Endothelial cell of umbilical vein (primary cell): Measurements from ENCODE around the gene MRPS27.

Experiments used
- EZH2 ChIP-seq: IDR thresholded peaks from 2 replicates; pipeline ENCODE4 v1.6.1; 2012; ENCODE audit warnings: borderline replicate concordance, low read depth, mild to moderate bottlenecking, moderate library complexity, low read length, inconsistent platforms; ENCODE audit not compliant: severe bottlenecking
- JUN ChIP-seq: IDR thresholded peaks from 2 replicates; pipeline ENCODE4 v1.6.1; 2011; ENCODE audit warnings: borderline replicate concordance, low read depth; ENCODE audit not compliant: insufficient read length, insufficient read depth
- POLR2A ChIP-seq: IDR thresholded peaks from 2 replicates; pipeline ENCODE4 v1.6.1; 2012; ENCODE audit warnings: low read depth, mild to moderate bottlenecking, control low read depth, low read length
- TF ChIP-seq, protein P1 (sequence below), 2 donors: IDR thresholded peaks; 1 replicate in 1 of 2; 2 replicates in 1 of 2; pipeline ENCODE4 v1.5.1; 2011; ENCODE audit warnings: low read length in 2 of 2, mild to moderate bottlenecking in 2 of 2, moderate library complexity in 2 of 2, control low read depth in 1 of 2, inconsistent platforms in 1 of 2, low read depth in 1 of 2; ENCODE audit not compliant: insufficient read depth in 1 of 2; ENCODE audit errors: extremely low read depth in 1 of 2
- TF ChIP-seq, protein P2 (sequence below): IDR thresholded peaks from 2 replicates; pipeline ENCODE4 v1.6.1; 2011; ENCODE audit not compliant: insufficient read depth, insufficient read length

GRCh38 chr5:72353046-72353445 lies 33.0 kb upstream of the MRPS27 start:
- no peak for TF ChIP-seq POLR2A
- TF ChIP-seq, protein P1, sequence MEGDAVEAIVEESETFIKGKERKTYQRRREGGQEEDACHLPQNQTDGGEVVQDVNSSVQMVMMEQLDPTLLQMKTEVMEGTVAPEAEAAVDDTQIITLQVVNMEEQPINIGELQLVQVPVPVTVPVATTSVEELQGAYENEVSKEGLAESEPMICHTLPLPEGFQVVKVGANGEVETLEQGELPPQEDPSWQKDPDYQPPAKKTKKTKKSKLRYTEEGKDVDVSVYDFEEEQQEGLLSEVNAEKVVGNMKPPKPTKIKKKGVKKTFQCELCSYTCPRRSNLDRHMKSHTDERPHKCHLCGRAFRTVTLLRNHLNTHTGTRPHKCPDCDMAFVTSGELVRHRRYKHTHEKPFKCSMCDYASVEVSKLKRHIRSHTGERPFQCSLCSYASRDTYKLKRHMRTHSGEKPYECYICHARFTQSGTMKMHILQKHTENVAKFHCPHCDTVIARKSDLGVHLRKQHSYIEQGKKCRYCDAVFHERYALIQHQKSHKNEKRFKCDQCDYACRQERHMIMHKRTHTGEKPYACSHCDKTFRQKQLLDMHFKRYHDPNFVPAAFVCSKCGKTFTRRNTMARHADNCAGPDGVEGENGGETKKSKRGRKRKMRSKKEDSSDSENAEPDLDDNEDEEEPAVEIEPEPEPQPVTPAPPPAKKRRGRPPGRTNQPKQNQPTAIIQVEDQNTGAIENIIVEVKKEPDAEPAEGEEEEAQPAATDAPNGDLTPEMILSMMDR (IDR thresholded peaks at IDR 0.05; ENCODE audit: extremely low read depth in 1 of 2, insufficient read depth in 1 of 2, low read depth in 1 of 2, low read length in 2 of 2) = no peak
- no peak for TF ChIP-seq EZH2
- TF ChIP-seq, protein P2, sequence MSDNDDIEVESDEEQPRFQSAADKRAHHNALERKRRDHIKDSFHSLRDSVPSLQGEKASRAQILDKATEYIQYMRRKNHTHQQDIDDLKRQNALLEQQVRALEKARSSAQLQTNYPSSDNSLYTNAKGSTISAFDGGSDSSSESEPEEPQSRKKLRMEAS = no peak
- no peak for TF ChIP-seq JUN
